NT2/D1 (cell line): ENCODE measurements around the gene AIRE.

Experiments used
- DNase-seq: peaks from one replicate; pipeline ENCODE4 v3.0.0-alpha.2; 2011; ENCODE audit warnings: low read depth, low spot score
- H3K27me3 ChIP-seq: 2 replicates; pipeline ENCODE4 v1.6.0; 2011; ENCODE audit warnings: mild to moderate bottlenecking; ENCODE audit not compliant: insufficient read length, insufficient read depth
- H3K36me3 ChIP-seq: 2 replicates; pipeline ENCODE4 v1.6.1; 2011; ENCODE audit warnings: mild to moderate bottlenecking, low read length, mixed read lengths; ENCODE audit not compliant: insufficient read depth, insufficient read length
- H3K4me1 ChIP-seq: 2 replicates; pipeline ENCODE4 v1.5.1; 2011; ENCODE audit not compliant: insufficient read depth, insufficient read length
- H3K4me3 ChIP-seq: 2 replicates; pipeline ENCODE4 v1.5.1; 2011; ENCODE audit warnings: low read depth; ENCODE audit not compliant: insufficient read length
- H3K9ac ChIP-seq: 2 replicates; pipeline ENCODE4 v1.6.0; 2011; ENCODE audit warnings: low read depth; ENCODE audit not compliant: insufficient read length
- H3K9me3 ChIP-seq: 2 replicates; pipeline ENCODE4 v1.5.1; 2011; ENCODE audit warnings: mild to moderate bottlenecking, low read length; ENCODE audit not compliant: insufficient read depth
- SUZ12 ChIP-seq: IDR thresholded peaks from 2 replicates; pipeline ENCODE4 v1.6.1; 2011; ENCODE audit not compliant: insufficient read length, insufficient read depth; ENCODE audit errors: extremely low read depth
- YY1 ChIP-seq: IDR thresholded peaks from 2 replicates; pipeline ENCODE4 v1.6.1; 2011; ENCODE audit not compliant: insufficient read length, insufficient read depth
- ZNF274 ChIP-seq: IDR thresholded peaks from 2 replicates; pipeline ENCODE4 v1.6.1; 2011; ENCODE audit warnings: mild to moderate bottlenecking, low read depth, low read length

The AIRE gene

DNA sequence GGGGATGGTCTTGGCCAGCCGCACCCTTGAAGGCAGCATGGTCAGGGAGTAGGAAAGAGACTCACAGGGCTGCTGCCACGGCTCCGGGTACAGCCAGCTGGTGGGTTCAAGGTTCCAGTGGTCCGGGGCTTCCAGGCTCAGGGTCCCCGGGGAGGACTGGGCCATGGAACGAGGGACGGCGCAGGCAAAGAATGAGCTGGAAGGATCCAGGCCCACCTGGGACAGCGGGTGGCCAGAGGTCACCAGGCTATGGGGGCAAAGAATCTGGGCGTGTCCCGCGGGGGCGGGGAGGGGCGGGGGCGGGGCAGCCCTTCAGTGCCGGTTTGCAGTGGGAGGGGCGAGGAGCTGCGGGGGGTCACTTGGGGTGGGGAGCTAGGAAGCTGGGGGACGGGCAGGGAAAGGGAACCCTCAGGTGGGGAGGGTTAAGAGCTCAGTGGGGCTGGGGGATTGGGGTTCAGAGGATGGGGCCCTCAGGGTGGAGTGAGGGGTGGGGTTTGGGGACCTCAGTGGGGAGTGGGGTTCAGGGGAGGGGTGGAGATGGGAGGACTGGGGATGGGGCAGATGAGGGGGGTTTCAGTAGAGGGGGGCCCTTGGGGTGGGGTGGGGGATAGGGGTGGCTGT, 23.9 kb upstream of the AIRE start, which contains the start of gene DNMT3L:
TSS of gene DNMT3L (minus strand) at position 223 of the 621 bp plus-strand sequence. CDS start 638 bp downstream, outside the sequence.
- no peaks in the 10 kb centered on the region for H3K36me3 ChIP-seq
- DNase-seq, result no peak
- no peaks in the 10 kb centered on the region for H3K27me3 ChIP-seq
- H3K4me1 ChIP-seq, result peaks cover 15% of the 10 kb centered on the region
- H3K4me3 ChIP-seq, result no peak within 1 kb of the TSS
- no peaks in the 10 kb centered on the region for H3K9me3 ChIP-seq
- no peak within 1 kb of the TSS for H3K9ac ChIP-seq
- TF ChIP-seq ZNF274 (no peak), SUZ12 (no peak), YY1 (no peak)

DNA sequence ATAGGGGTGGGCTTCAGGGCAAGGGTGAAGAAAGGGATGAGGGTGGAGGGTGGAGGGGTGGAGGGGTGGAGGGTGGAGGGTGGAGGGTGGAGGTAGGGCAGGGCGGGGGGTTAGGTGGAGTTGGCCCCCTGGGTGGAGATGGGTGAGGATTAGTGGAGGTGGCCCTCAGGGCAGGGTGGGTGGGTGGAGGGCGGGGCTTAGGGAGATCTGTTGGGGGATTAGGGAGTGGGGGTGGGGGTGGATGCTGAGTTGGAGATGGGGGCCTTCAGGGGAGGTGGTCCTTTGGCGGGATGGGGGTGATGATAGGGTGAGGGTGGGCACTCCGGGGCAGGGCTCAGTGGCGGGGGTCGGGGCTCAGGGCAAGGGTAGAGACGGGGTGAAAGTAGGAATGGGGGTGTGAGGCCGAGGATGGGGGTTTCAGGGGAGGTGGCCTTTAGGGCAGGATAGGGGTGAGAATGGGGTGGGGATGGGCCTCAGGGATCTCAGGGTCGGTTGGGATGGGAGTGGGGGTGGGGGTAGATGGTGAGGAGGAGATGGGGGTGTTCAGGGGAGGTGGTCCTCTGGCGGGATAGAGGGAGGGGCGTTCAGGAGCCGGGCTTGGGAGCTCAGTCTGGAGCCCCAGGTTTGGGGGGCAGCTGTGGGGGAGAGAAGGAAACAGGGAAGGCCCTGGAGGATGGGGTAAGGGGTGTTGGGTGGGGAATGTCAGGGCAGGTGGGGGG, 23.2 kb upstream of the AIRE start:
- Histone ChIP-seq H3K4me3 (no peak overlapping the region), H3K27me3 (no peaks in the 10 kb centered on the region), H3K9me3 (no peaks in the 10 kb centered on the region), H3K4me1 (peaks cover 15% of the 10 kb centered on the region), H3K9ac (no peak overlapping the region), H3K36me3 (no peaks in the 10 kb centered on the region)
- no peak for DNase-seq
- TF ChIP-seq YY1, result no peak
- TF ChIP-seq ZNF274, result no peak
- TF ChIP-seq SUZ12, result no peak

DNA sequence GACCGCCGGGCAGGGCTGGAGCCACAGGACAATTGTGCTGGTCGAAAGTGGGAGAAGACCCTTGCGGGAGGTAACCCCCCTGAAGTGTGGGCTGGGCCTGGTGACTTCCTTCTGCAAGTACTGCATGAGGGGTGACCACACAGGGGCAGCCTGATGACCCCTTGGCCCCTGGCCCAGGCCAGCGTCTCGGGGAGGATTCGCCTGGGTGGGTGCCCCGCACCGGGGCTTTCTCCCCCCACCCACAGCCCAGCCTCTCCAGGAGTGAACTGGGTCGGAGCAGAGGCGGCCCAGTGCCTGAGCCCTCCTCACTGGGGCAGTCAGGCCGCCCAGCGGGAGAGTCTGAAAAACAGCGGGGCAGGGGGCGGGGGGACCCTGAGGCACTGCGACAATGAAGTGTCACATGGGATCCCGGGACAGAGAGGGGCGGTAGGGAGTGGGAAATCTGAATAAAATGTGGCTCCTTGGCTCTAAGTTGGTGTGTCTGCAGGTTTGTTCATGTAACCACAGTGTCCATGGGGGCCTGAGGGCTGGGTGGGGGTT, 22.4 kb upstream of the AIRE start:
- H3K9ac ChIP-seq, result peak overlapping the region; percentile 81
- peaks cover 15% of the 10 kb centered on the region for H3K4me1 ChIP-seq
- no peaks in the 10 kb centered on the region for H3K9me3 ChIP-seq
- H3K27me3 ChIP-seq, result no peaks in the 10 kb centered on the region
- peak overlapping the region; percentile 29 for H3K4me3 ChIP-seq
- H3K36me3 ChIP-seq, result no peaks in the 10 kb centered on the region
- no peak for TF ChIP-seq YY1
- DNase-seq, result peak; percentile 51

DNA sequence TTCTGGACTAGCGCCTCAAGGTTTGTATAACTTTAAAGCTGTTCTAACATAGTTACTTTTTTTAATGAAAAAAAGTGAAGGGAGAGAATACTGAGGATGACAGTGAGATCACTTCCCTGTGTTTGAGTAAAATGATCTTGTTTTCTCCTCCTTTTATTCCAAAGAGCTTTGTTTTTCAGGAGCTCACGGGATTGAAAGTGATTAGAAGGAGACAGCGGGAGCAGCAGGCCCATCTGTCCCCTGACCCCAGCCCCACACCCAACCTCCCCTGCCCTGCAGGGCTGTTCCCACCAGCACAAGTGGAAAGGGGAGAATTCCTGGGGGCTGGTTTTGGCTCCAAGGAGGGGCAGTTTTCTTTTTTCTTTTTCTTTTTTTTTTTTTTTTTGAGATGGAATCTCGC, 21.9 kb upstream of the AIRE start:
- Histone ChIP-seq H3K4me1 (peaks cover 15% of the 10 kb centered on the region), H3K9me3 (no peaks in the 10 kb centered on the region), H3K27me3 (no peaks in the 10 kb centered on the region), H3K36me3 (no peaks in the 10 kb centered on the region), H3K4me3 (no peak overlapping the region), H3K9ac (peak overlapping the region; percentile 61)
- TF ChIP-seq YY1 (no peak), ZNF274 (no peak), SUZ12 (no peak)
- DNase-seq, result no peak

DNA sequence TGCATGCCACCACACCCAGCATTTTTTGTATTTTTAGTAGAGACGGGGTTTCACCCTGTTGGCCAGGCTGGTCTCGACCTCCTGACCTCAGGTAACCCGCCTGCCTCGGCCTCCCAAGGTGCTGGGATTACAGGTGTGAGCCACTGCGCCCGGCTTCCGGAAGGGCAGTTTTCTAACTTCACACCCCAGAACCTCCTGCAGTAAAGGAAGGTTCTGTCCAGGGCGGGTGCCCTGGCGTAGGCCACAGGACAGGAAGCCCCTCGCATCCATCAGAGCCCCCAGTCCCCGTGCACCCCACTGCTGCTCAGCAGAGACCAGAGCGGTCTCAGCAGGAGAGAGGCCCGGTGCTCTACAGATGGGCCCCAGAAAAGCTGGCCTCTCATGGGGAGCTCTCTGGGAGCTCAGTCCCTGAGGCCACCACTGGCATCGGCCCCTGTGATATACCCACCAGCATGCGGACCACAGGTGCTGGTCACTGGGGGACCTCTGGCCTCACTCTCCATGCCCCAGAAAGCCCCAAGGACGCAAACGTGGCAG, 19.9 kb upstream of the AIRE start:
- no peak for TF ChIP-seq ZNF274
- TF ChIP-seq SUZ12, result no peak
- no peak for TF ChIP-seq YY1
- no peaks in the 10 kb centered on the region for H3K36me3 ChIP-seq

DNA sequence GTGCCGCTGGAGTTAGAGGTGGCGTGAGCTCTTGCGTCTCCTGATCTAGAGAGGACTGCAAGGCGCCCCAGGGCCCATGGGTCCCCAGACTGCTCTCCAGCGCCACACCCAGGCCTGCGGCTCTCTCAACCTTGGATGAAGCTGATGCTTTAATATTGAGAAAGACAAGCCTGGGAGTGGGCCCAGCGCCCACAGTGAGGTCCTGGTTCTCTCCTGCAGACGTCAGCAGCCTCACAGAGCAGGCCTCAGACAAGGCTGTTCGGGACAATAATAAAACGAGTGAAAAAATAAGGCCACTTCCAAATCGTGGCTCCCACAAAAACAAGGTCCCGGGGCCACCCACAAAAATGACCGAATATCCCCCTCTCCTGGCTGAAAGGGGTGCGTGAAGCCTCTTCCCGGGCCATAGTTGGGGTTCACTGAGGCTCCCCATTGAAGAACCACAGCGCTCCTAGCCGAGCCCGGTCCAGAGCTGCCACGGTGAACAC, 18.0 kb upstream of the AIRE start:
- no peak for TF ChIP-seq SUZ12
- TF ChIP-seq YY1, result no peak
- TF ChIP-seq ZNF274, result no peak
- Histone ChIP-seq H3K9me3 (no peaks in the 10 kb centered on the region), H3K4me3 (no peak overlapping the region), H3K27me3 (no peaks in the 10 kb centered on the region), H3K9ac (no peak overlapping the region), H3K36me3 (no peaks in the 10 kb centered on the region), H3K4me1 (peaks cover 14% of the 10 kb centered on the region)
- DNase-seq, result no peak

More for the DNA sequence above, 19.9 kb upstream of the AIRE start:
- H3K9ac ChIP-seq, result no peak overlapping the region
- H3K27me3 ChIP-seq, result no peaks in the 10 kb centered on the region
- H3K4me3 ChIP-seq, result no peak overlapping the region
- H3K4me1 ChIP-seq, result peaks cover 15% of the 10 kb centered on the region
- no peak for DNase-seq
- no peaks in the 10 kb centered on the region for H3K9me3 ChIP-seq

DNA sequence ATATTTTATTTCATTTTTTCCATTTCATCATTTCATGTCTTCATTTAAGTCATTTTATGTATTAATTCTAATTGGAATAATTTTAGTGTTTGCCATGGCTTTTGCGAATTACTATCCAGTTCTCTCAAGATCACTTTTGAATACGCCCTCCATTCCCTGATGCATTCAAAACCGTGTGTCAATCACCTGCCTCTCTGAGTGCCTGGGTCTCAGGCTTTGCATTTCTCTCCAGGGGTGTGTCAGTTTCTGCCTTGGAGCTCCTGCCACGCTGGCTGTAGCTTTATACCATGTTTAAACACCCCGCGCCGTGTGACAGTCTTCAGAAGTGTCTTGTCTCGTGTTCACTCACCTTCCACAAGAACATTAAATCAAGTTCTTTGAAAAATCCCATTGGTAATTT, 16.6 kb upstream of the AIRE start:
- peaks cover 12% of the 10 kb centered on the region for H3K4me1 ChIP-seq

More for the DNA sequence above, 16.6 kb upstream of the AIRE start:
- Histone ChIP-seq H3K9me3 (no peaks in the 10 kb centered on the region), H3K27me3 (no peaks in the 10 kb centered on the region), H3K36me3 (no peaks in the 10 kb centered on the region), H3K9ac (no peak overlapping the region), H3K4me3 (no peak overlapping the region)
- TF ChIP-seq SUZ12 (no peak), YY1 (no peak), ZNF274 (no peak)
- no peak for DNase-seq
